Peyer's patch (tissue), 4 donors: Measurements from ENCODE around the gene PIP5K1A.

Source experiments
- CTCF ChIP-seq, 6 experiments: fragments of 450-650 bp in 4 of 6; fragments of 200-600 bp in 2 of 6; sonication (generic) in 1 of 6; IDR thresholded peaks; one replicate each; pipeline ENCODE4 v1.5.1; 2017 to 2019; ENCODE audit warnings: antibody characterized with exemption in 6 of 6, mild to moderate bottlenecking in 3 of 6, moderate library complexity in 1 of 6
- POLR2A ChIP-seq, 2 donors: fragments of 450-650 bp; IDR thresholded peaks; one replicate each; pipeline ENCODE4 v1.5.1; 2017; ENCODE audit warnings: antibody characterized with exemption in 2 of 2, mild to moderate bottlenecking in 2 of 2, moderate library complexity in 2 of 2

DNA sequence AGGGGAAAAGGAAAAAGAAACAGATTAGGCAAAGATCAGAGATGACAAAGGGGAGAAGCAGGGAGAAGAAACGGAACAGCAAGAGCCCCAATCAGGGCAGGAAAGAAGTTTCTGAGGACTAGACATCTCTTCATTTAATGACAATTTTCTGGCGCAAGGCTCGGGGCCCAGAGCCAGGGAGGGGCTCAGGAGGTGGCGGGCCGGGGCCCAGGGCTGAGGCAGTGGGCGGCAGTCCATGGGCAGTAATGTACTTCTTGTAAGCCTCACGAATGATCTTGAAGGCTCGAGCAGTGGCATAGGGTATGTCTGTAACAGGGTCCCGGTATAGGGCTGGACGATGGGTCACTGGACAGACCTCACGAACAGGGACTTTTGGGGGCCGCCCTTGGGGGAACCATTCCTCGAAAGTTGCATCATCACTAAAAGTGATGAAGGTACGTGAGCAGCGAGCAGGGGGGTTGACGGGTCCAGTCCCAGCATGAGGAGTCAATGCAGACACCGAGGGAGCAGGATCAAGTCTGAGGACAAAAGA is 21.8 kb upstream of the PIP5K1A start:
- TF ChIP-seq CTCF (IDR thresholded peaks at IDR 0.05): no peak
- TF ChIP-seq POLR2A (IDR thresholded peaks at IDR 0.05): no peak
